ENCODE measurements around the gene MINDY1.

MINDY1 gene

GRCh38 chr1:151048645-151049032 lies 41.9 kb upstream of the MINDY1 start:
- TF ChIP-seq CTCF (IDR thresholded peaks at IDR 0.05), result no peak

- TF ChIP-seq CTCF (IDR thresholded peaks at IDR 0.05), result no peak
Measured at GRCh38 chr1:151047925-151048644, 41.4 kb upstream of the MINDY1 start.

DNA sequence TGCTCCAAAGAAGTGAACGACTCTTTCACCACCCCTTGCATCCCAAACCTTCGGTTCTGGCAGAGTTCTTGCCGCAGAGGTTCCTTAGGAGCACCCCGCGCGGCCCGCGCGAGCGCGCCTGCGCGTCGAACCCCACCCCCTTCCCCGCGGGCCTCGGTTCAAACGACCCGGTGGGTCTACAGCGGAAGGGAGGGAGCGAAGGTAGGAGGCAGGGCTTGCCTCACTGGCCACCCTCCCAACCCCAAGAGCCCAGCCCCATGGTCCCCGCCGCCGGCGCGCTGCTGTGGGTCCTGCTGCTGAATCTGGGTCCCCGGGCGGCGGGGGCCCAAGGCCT lies 40.9 kb upstream of the MINDY1 start, which contains the start of gene C1orf56:
C1orf56 (plus strand) TSS at position 161 of the 334 bp plus-strand sequence; CDS start at position 258, 97 bp downstream.
- TF ChIP-seq CTCF (IDR thresholded peaks at IDR 0.05), result no peak

GRCh38 chr1:151043163-151043562 lies 36.5 kb upstream of the MINDY1 start:
- TF ChIP-seq CTCF (IDR thresholded peaks at IDR 0.05), result no peak

GRCh38 chr1:151039521-151039920 lies 32.8 kb upstream of the MINDY1 start:
- no peak for TF ChIP-seq CTCF (IDR thresholded peaks at IDR 0.05)

GRCh38 chr1:151037032-151037431 lies 30.3 kb upstream of the MINDY1 start:
- no peak for TF ChIP-seq CTCF (IDR thresholded peaks at IDR 0.05)

DNA sequence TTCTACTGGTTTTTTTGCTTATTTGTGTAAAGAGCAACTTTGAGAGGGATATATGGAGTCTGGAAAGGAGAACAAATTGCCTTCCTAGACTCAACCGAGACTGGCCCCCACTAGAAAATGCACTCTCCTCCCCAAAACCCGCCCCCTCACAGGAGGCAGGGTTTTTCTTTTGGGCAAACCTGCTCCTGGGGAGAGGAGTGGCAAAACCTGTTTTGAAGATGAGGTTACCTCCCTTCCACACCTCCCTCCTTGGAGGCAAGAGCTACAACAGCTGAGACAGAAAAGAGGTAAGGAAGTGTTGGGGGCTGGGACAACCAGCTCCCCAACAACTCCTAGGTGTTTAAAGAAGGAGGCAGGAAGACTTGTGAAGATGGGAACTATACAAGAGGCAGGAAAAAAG lies 29.7 kb upstream of the MINDY1 start, which contains the start of gene BNIPL:
BNIPL (plus strand) TSS at position 231 of the 400 bp plus-strand sequence; CDS start at position 371, 140 bp downstream.
- no peak for TF ChIP-seq CTCF (IDR thresholded peaks at IDR 0.05)

- TF ChIP-seq CTCF (IDR thresholded peaks at IDR 0.05), result no peak
Measured at GRCh38 chr1:151035167-151035566, 28.5 kb upstream of the MINDY1 start.
